ENCODE results near the gene RPS6KA2. TPM values are rescaled to one million over a fixed set of nuclear protein-coding genes. Genes with fewer than 3 reads are reported as not detected.

The RPS6KA2 gene
- total and polyA plus RNA-seq, 9 donors: 24.4 to 75.5 (median 48.1) TPM

- DNase-seq: peak in 1 of 5 donors; percentile 10
Observed at GRCh38 chr6:166504100-166504499, 123.0 kb downstream of the RPS6KA2 start.

DNA sequence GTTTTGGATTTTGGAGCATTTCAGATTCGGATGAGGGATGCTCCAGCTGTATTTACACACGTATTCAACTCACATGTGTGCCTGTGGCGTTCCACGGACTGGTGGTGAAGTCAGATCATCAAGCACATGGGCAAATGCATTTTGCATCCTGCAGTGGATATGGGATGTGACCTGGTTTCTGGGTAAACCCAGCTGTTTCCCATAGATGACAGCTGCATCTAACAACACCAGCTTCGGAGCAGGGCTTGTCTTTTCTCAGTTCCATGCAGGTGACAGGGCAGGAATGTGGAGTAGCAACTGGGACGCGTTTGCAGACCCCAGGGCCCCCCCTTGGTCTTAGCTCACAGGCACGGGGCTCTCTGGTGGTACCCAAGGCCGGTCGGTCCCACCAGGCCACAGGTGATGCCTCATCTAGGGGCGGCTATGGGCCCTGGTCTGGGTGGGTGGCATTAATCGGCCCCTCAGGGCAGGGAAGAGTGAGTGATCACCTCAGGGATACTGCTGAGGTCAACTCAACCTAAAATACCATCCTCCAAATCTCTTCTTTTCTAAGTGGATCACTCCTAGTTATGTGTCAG, 123.8 kb downstream of the RPS6KA2 start:
- no peak for TF ChIP-seq CTCF (IDR thresholded peaks at IDR 0.05)
- TF ChIP-seq EP300 (IDR thresholded peaks at IDR 0.05): no peak
- TF ChIP-seq POLR2A (IDR thresholded peaks at IDR 0.05): no peak
- peaks cover 7% of the 10 kb centered on the region for H3K4me1 ChIP-seq (ENCODE audit: insufficient read depth)
- intact Hi-C loops (cut with DNase I): no loop called here
- DNase-seq: peak in 1 of 5 donors; percentile 19
- H3K9me3 ChIP-seq: no peaks in the 10 kb centered on the region
- no peaks in the 10 kb centered on the region for H3K27me3 ChIP-seq
- WGBS, 3 donors: 88 to 93% (median 90%) methylated on average over 12 of the region's 12 CpGs
- H3K4me3 ChIP-seq: no peak overlapping the region
- H3K27ac ChIP-seq: no peak overlapping the region
- no peaks in the 10 kb centered on the region for H3K36me3 ChIP-seq

More at GRCh38 chr6:166504100-166504499, 123.0 kb downstream of the RPS6KA2 start:
- no peak overlapping the region for H3K27ac ChIP-seq
- TF ChIP-seq POLR2A (IDR thresholded peaks at IDR 0.05): no peak
- no peak for TF ChIP-seq EP300 (IDR thresholded peaks at IDR 0.05)
- no peak for TF ChIP-seq CTCF (IDR thresholded peaks at IDR 0.05)
- intact Hi-C loops (cut with DNase I): no loop called here
- H3K36me3 ChIP-seq: no peaks in the 10 kb centered on the region
- H3K9me3 ChIP-seq: no peaks in the 10 kb centered on the region
- H3K4me1 ChIP-seq (ENCODE audit: insufficient read depth): peaks cover 7% of the 10 kb centered on the region
- H3K4me3 ChIP-seq: no peak overlapping the region
- no peaks in the 10 kb centered on the region for H3K27me3 ChIP-seq
- WGBS, 3 donors: 94 to 96% (median 95%) methylated on average over 9 of the region's 9 CpGs

- peaks cover 7% of the 10 kb centered on the region for H3K4me1 ChIP-seq (ENCODE audit: insufficient read depth)
- H3K36me3 ChIP-seq: no peaks in the 10 kb centered on the region
- 18 to 23% (median 19%) methylated on average over 14 of the region's 14 CpGs for WGBS, 3 donors
- DNase-seq: peak in 4 of 5 donors; percentile 55 to 77 (median 62)
- H3K4me3 ChIP-seq: no peak overlapping the region
- intact Hi-C loops (cut with DNase I): no loop called here
- TF ChIP-seq EP300 (IDR thresholded peaks at IDR 0.05) (no peak), CTCF (IDR thresholded peaks at IDR 0.05) (no peak), POLR2A (IDR thresholded peaks at IDR 0.05) (no peak)
- no peaks in the 10 kb centered on the region for H3K9me3 ChIP-seq
- H3K27me3 ChIP-seq: no peaks in the 10 kb centered on the region
- H3K27ac ChIP-seq: no peak overlapping the region
Observed at GRCh38 chr6:166502453-166502852, 124.6 kb downstream of the RPS6KA2 start.

- Histone ChIP-seq H3K4me3 (no peak overlapping the region), H3K4me1 (ENCODE audit: insufficient read depth) (peaks cover 7% of the 10 kb centered on the region), H3K27ac (no peak overlapping the region), H3K9me3 (no peaks in the 10 kb centered on the region), H3K27me3 (no peaks in the 10 kb centered on the region), H3K36me3 (no peaks in the 10 kb centered on the region)
- WGBS, 3 donors: 90 to 98% (median 90%) methylated on average over 14 of the region's 14 CpGs
- TF ChIP-seq EP300 (IDR thresholded peaks at IDR 0.05) (no peak), CTCF (IDR thresholded peaks at IDR 0.05) (no peak)
- intact Hi-C loops (cut with DNase I): no loop called here
- peak in 1 of 5 donors; percentile 20 for DNase-seq
Observed at GRCh38 chr6:166501246-166501645, 125.8 kb downstream of the RPS6KA2 start.
